ENCODE results near the gene TSC22D4.
"Not testable (repeated sequence)": the region's sequence is repeated elsewhere in the genome, so short reads cannot be mapped to it uniquely, and the experiment has no call there.

The TSC22D4 gene

DNA sequence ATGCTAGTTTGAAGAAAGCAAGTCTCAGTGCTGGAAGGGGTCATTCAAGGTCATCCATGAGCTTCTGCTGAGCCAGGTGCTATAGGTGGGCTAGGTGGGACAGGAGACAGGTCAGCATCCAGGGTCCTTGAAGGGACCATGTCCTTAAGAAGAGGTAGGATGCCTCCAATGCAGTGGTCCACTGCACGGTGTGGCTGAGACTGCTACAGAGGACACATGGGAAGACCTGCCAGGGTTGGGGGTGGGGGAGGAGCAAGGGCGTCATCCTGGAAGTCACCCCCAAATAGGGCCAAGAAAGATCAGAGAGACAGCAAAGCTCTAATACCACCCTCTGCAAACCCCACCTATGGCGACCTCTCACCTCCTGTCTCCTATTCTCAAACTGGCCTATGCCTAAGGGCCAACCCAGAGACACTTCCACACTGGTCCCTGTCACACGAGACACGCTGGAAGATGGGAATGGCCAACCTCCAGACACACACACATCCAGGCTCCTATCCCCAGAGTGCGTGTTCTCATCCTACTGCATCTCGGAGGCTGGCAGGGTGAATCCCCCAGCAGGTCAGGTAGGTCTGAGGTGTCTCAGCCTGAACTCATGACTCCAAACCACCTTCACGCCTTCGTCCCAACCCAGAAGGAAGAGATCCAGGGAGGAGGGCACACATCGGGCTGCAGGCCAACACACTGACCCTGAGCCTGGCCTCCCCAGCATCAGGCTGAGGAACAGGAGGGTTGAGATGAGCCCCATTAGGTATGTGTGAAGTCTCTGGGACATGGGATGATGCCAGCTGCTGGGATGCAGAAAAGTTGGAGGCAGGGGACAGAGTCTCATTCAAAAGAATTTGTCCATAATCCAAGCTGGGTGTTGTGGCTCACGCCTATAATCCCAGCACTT is 37.1 kb downstream of the TSC22D4 start:
- no peak for DNase-seq

GRCh38 chr7:100439244-100439643 is 39.8 kb downstream of the TSC22D4 start:
- not testable (repeated sequence) for DNase-seq

DNA sequence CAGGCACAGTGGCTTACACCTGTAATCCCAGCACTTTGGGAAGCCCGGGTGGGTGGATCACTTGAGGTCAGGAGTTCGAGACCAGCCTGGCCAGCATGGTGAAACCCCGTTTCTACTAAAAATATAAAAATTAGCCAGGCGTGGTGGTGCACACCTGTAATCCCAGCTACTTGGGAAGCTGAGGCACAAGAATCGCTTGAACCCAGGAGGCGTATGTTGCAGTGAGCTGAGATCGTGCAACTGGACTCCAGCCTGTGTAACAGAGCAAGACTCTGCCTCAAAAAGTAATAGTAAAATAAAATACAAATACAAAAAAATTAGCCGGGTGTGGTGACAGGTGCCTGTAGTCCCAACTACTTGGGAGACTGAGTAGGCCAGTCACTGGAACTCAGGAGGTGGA is 40.3 kb downstream of the TSC22D4 start:
- DNase-seq = not testable (repeated sequence)

- DNase-seq = no peak
Measured at GRCh38 chr7:100438172-100438571, 40.8 kb downstream of the TSC22D4 start.

- DNase-seq = no peak
Measured at GRCh38 chr7:100437150-100438100, 41.6 kb downstream of the TSC22D4 start.

GRCh38 chr7:100435401-100436304 is 43.4 kb downstream of the TSC22D4 start:
- DNase-seq = no peak

DNA sequence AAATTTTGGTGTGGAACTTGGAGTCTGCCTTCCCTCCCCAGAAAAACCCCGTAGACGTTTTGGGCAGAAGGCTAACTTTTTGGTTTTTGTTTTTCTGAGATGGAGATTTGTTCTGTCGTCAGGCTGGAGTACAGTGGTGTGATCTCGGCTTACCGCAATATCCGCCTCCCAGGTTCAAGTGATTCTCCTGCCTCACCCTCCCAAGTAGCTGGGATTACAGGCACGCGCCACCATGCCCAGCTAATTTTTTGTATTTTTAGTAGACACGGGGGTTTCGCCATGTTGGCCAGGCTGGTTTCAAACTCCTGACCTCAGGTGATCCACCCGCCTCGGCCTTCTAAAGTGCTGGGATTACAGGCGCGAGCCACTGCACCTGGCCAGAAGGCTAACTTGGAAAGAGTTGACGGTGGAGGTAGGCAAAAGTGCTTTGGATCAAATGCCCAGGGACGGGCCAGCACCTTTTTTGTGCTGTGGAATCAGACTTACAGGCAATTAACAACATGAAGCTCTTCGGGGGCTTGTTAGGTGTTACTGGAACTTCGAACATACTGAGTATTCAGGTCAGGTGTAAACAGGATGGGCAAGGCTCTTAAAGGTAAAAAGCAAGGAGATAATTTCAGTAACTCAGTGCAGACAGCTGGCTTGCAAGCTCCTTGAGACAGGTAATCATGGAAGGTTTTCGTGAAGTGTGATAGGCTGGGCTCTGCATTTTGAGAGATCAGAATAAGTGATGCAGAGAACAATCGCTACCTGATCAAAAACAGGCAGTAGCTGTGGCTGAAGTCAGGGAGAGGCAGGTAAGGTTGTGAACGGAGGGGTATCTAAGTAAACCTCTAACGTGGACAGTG is 44.5 kb downstream of the TSC22D4 start:
- DNase-seq = no peak

DNA sequence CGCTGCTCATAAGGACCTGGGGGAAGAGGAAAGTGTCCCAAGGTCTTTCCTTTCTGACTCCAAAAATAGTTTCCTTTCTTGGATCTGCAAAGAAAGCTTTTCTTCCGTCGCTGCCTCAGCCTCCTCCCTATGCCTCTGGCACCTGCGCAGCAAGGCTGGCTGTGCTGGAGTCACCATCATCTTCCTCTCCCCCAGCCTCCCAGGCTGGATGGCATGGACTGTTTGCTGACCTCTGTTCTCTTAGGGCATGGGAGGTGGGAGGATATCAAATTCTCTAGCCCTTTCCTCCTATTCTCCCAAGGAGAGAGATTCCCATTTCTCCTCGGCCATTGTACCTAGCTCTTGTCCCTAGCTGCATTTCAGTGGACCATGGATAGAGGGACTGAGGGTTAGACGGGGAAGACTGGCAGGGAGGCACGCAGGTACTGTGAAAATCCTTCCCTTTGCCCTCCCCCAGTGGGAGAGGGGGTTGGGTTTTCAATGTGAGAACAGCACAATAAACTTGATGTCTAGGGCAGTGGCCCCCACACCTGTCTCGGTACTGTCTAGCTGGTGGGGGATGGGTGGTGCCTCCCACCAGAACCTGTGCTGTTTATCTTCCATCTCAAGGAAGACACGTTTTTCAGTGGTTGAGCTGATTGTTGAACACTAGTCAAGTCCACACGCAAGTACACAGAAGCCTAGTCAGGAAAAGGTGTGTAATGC is 45.3 kb downstream of the TSC22D4 start:
- DNase-seq = no peak

DNA sequence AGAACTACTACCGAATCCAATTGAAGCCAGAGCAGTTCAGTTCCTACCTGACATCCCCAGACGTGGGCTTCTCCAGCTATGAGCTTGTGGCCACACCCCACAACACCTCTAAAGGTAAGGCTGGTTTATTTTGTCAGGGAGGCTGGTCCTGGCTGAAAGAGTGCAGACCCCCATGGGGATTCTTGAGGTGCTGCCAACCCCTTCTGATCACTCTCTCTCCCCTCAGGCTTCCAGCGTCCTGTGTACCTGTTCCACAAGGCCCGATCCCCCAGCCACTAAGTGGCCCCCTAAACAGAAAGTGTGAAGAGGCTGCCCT is 45.8 kb downstream of the TSC22D4 start:
- no peak for DNase-seq

DNA sequence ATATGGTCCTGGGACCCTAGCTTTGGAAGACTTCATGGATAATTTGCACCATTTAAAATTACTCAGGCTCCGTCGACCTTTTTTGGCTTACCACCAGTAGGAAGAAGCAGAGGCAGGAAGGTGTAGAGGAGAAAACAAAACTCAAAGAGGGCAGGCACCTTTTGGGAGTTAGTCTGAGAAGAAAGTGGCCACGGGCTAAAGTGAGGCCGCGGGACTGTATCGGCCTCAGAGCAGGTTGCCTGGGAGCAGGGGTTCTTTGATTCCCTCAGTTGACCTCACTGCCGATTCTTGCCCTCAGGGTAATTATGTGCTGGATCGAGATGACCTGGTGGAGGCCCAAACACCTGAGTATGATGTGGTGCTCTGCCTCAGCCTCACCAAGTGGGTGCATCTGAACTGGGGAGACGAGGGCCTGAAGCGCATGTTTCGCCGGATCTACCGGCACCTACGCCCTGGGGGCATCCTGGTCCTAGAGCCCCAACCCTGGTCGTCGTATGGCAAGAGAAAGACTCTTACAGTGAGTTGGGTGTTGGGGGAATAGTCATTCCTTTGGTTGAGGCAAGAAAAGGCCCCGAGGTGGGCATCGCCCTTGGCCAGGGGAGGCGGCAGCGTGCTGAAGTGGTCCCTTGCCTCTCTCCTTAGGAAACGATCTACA is 46.3 kb downstream of the TSC22D4 start:
- DNase-seq = no peak

- DNase-seq = no peak
Measured at GRCh38 chr7:100432053-100432452, 47.0 kb downstream of the TSC22D4 start.

GRCh38 chr7:100431286-100431735 is 47.7 kb downstream of the TSC22D4 start:
- no peak for DNase-seq

DNA sequence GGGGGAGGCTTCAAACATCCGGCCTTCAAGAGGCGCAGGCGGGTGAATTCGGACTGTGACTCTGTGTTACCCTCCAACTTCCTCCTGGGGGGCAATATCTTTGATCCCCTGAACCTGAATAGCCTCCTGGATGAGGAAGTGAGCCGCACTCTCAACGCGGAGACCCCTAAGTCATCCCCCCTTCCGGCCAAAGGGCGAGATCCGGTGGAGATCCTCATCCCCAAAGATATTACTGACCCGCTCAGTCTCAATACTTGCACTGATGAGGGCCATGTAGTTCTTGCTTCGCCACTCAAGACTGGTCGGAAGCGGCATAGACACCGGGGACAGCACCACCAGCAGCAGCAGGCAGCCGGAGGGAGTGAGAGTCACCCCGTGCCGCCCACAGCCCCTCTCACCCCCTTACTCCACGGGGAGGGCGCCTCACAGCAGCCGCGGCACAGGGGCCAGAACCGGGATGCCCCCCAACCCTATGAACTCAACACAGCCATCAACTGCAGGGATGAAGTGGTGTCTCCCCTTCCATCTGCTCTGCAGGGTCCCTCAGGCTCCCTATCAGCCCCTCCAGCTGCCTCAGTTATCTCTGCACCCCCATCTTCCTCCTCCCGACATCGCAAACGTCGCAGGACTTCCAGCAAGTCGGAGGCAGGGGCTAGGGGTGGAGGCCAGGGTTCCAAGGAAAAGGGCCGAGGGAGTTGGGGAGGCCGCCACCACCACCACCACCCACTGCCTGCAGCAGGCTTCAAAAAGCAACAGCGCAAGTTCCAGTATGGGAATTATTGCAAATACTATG is 48.3 kb downstream of the TSC22D4 start:
- DNase-seq = no peak

DNA sequence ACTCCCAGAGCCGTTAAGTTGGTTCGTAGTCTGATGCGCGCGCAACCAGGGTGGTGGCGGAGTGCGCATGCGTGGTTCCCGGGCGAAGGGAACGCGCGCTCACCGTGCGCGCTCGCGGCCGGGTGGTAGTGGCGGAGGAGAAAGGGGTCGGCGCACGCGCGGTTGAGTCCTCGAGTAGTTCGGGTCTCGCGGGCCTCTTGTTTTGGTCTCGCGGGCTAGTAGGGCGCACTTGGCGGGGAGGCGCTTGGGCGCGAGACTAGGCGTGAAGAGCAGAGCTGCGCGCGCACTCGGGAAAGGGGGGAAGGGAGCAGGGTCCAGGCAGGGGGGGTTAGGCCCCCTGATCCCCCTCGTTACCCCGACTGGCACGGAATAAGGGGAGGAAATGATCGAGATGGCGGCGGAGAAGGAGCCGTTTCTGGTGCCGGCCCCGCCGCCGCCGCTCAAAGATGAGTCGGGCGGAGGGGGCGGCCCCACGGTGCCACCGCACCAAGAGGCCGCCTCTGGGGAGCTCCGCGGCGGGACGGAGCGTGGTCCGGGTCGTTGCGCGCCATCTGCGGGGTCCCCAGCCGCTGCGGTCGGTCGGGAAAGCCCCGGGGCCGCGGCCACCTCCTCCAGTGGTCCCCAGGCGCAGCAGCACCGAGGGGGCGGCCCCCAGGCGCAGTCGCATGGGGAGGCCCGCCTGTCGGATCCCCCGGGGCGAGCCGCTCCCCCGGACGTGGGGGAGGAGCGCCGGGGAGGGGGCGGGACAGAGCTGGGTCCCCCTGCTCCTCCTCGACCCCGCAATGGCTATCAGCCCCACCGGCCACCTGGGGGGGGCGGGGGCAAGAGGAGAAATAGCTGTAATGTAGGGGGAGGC is 49.1 kb downstream of the TSC22D4 start, which contains the start of gene MEPCE:
TSS of gene MEPCE (plus strand) at position 195 of the 856 bp plus-strand sequence. CDS start at position 383, 188 bp downstream.
- DNase-seq = peak; percentile 98

DNA sequence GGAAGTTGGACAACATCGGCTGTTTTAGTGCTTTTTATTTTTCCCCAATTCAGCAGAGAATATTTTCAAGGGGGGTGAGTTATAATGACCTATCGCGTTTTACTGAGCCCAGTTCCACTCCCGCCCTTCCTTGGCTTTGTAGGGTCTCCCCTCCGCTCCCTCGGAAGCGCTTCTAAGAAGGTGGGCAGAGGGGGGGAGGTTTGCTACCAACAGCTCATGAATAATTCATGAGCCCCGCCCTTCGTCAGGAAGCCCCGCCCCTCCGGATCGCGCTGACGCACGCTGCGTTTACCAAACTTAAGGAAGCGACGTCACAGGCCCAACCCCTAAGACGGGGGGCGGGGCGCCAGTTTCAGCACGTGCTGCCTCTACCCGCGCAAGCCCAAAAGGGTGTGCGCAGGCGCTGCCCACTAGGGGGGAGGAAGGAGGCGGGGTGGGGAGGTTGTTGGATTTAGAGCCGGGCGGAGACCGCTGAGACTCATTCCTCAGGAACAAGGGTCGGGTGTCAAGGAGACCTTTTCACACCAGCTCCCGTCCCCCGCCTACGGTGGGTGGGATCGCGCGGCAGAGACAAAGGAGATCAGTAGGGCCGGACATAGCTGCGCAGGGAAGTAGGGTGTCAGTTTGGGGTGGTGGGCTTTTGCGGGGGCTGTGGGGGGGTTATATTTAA is 49.9 kb downstream of the TSC22D4 start:
- DNase-seq = peak; percentile 99

DNA sequence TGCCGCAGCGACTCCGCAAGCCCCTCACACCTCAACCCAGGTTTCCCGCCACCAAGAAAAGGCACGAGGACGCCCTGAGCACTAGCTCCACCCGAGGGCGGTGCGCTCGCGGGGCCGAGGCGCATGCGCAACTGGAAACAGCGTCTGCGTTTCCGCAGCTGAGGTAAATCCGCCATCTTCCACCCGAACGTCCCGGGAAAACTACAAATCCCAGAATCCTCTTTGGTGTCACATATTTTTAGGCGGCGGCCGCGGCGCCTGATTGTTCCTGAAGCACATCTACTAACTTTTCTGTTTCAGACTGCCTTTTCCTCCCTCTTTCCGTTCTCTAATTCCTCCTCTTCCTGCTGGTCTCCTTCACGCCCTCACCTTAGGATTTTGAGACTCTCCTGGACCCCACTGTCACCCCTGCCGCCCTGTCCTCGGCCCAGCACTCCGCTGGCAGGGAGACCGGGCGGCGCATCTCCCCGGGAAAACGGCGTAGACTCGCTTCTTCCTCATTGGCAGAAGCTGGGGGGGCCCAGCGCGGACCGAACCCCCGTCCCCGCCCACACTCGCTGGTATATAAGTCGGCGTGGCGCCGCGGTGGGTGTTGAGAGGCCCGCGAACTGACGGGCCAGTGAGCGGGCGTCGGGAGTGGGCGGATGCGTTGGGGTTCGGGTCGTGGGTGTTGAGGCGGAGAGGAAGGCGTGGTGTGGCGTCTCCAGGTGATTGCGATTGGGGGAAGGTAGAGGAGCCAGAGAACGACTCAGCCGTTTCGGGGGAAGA is 50.6 kb downstream of the TSC22D4 start, which contains the start of gene ZCWPW1:
TSS of gene ZCWPW1 (minus strand) at position 505 of the 768 bp plus-strand sequence. CDS start 8,054 bp downstream, outside the sequence.
- DNase-seq = peak; percentile 97

DNA sequence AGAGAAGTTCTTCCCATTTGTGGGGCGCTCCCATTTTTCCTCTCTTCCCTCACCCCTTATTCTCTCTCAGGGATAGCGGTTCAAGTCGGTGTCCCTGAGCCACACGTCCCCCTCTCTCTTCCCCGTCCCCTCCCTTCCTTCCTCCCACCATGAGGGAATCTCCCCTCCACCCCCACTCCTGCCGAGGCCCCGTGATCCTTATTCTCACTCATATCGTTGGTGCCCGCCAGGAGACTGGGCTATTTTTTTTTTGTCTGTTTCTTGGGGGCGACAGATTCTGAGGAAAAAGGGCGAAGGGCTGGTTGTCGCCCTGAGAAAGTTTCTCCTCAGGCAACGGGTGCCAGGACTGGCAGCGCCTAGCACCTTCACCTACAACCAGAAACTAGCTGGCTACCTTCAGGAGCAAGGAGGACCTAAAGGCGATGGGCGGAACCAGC is 51.2 kb downstream of the TSC22D4 start:
- DNase-seq = no peak
